Testis (tissue), 2 donors: ENCODE measurements around the gene ATP5PB.

Experiments used
- POLR2A ChIP-seq: fragments of 450-650 bp; IDR thresholded peaks from one replicate; pipeline ENCODE4 v1.6.1; 2017; ENCODE audit warnings: antibody characterized with exemption, mild to moderate bottlenecking, moderate library complexity
- TF ChIP-seq, protein P1 (sequence below), 3 experiments: fragments of 450-650 bp in 2 of 3; fragments of 200-600 bp in 1 of 3; sonication (generic) in 1 of 3; IDR thresholded peaks; one replicate each; pipeline ENCODE4 v1.5.1; 2016 to 2019; ENCODE audit warnings: antibody characterized with exemption in 3 of 3, mild to moderate bottlenecking in 2 of 3, moderate library complexity in 1 of 3

DNA sequence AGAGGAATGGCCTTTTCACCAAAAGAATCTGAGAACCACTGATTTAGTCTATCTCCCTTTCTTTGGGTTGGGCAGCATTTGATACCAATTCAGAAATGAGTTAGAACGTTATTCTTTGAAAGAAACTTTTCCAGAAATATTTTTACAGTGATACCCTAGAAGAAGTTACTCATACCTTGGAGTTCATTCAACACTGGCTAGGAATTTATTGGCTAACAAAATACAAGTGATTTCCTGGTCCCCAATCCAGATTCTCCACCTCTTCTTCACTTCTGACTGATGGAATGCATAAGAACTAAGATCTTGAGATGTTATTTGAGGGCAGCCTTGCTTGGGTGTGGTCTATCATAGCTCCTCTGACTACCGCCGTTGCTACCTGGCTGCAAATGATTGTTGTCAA lies 33.9 kb downstream of the ATP5PB start:
- TF ChIP-seq, protein P1, sequence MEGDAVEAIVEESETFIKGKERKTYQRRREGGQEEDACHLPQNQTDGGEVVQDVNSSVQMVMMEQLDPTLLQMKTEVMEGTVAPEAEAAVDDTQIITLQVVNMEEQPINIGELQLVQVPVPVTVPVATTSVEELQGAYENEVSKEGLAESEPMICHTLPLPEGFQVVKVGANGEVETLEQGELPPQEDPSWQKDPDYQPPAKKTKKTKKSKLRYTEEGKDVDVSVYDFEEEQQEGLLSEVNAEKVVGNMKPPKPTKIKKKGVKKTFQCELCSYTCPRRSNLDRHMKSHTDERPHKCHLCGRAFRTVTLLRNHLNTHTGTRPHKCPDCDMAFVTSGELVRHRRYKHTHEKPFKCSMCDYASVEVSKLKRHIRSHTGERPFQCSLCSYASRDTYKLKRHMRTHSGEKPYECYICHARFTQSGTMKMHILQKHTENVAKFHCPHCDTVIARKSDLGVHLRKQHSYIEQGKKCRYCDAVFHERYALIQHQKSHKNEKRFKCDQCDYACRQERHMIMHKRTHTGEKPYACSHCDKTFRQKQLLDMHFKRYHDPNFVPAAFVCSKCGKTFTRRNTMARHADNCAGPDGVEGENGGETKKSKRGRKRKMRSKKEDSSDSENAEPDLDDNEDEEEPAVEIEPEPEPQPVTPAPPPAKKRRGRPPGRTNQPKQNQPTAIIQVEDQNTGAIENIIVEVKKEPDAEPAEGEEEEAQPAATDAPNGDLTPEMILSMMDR (IDR thresholded peaks at IDR 0.05), result no peak
- TF ChIP-seq POLR2A, result no peak
